Activated B cell treated with CpG ODN at 0.5 μM for 24 hours (primary cell): ENCODE data around the gene PAK4. TPM values are rescaled to one million over a fixed set of nuclear protein-coding genes. Genes with fewer than 3 reads are reported as not detected.

Source experiments
- ATAC-seq: fragments of 200-7000 bp; cut with Tn5 transposase; one replicate; pipeline ENCODE4 v1.10.0; 2021; ENCODE audit warnings: low read depth, mild to moderate bottlenecking, moderate library complexity
- CTCF ChIA-PET: fragments of 350-600 bp; sonication (Branson Sonifier 250); formaldehyde crosslinking; loops from one replicate; lab custom pipeline; 2021; ENCODE audit warnings: antibody characterized with exemption; lab: Charles Lee
- POLR2A ChIA-PET: fragments of 350-600 bp; sonication (Branson Sonifier 250); formaldehyde crosslinking; loops from one replicate; lab custom pipeline; 2021; ENCODE audit warnings: antibody characterized with exemption; lab: Charles Lee
- DNase-seq: peaks from one replicate; pipeline ENCODE4 v3.0.0; 2022
- H3K27ac Mint-ChIP-seq: one replicate; pipeline ENCODE4 v1.8.0; 2020; ENCODE audit warnings: mixed read lengths
- H3K27me3 Mint-ChIP-seq: one replicate; pipeline ENCODE4 v1.8.0; 2021; ENCODE audit warnings: mixed read lengths
- H3K36me3 Mint-ChIP-seq: one replicate; pipeline ENCODE4 v1.8.0; 2021; ENCODE audit warnings: low read depth, mixed read lengths
- H3K4me1 Mint-ChIP-seq: one replicate; pipeline ENCODE4 v1.8.0; 2021; ENCODE audit warnings: mixed read lengths
- H3K4me3 Mint-ChIP-seq: one replicate; pipeline ENCODE4 v1.8.0; 2020; ENCODE audit warnings: mild to moderate bottlenecking, mixed read lengths
- H3K9me3 Mint-ChIP-seq: one replicate; pipeline ENCODE4 v1.8.0; 2020; ENCODE audit warnings: mixed read lengths
- intact Hi-C: fragments of 100-400 bp; cut with micrococcal nuclease; formaldehyde crosslinking; loops from one replicate; pipeline ENCODE4 v1.15.1; 2024
- total RNA-seq: library from RNA; stranded (reverse); gene quantifications from 2 replicates; pipeline ENCODE4 v1.2.3, GENCODE V29; 2022
- TF ChIP-seq, protein P1 (sequence below): fragments of 200-600 bp; IDR thresholded peaks from one replicate; pipeline ENCODE4 v1.8.0; 2022; ENCODE audit warnings: antibody characterized with exemption, mild to moderate bottlenecking

Gene PAK4
- total RNA-seq, 1 donor from 2014 or later, result 14.2 TPM

DNA sequence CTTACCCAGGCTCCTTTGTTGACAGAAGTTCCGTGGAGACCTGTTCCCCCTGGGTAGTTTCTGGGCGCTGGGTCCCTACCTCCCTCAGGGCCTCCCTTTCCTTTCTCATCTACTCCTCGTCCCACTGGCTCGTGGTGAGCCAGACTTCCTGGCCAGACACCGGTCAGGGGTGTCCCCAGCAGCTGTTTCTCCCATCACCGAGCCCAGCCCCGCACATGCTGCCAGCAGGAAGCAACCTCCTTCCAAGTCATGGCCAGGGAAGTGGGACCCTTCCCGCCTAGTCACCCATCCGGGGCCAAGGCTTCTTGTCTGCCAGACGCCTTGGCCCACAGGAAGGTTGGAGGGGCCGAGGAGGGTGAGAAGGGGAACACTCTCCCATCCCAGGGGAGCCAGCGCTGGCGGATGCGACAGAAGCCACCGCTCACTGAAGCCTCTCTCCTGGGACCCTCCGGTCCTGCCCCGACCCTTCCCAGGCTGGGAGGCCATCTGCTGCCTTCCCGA lies 5.7 kb downstream of the PAK4 start:
- Mint-ChIP-seq H3K27me3 (no peaks in the 10 kb centered on the region), H3K36me3 (peaks cover 4% of the 10 kb centered on the region), H3K27ac (no peak overlapping the region), H3K4me1 (peaks cover 41% of the 10 kb centered on the region), H3K4me3 (peak overlapping the region; percentile 28), H3K9me3 (no peaks in the 10 kb centered on the region)
- ChIA-PET CTCF (no interaction called here), POLR2A (no interaction called here)
- ATAC-seq, result no peak
- TF ChIP-seq, protein P1, sequence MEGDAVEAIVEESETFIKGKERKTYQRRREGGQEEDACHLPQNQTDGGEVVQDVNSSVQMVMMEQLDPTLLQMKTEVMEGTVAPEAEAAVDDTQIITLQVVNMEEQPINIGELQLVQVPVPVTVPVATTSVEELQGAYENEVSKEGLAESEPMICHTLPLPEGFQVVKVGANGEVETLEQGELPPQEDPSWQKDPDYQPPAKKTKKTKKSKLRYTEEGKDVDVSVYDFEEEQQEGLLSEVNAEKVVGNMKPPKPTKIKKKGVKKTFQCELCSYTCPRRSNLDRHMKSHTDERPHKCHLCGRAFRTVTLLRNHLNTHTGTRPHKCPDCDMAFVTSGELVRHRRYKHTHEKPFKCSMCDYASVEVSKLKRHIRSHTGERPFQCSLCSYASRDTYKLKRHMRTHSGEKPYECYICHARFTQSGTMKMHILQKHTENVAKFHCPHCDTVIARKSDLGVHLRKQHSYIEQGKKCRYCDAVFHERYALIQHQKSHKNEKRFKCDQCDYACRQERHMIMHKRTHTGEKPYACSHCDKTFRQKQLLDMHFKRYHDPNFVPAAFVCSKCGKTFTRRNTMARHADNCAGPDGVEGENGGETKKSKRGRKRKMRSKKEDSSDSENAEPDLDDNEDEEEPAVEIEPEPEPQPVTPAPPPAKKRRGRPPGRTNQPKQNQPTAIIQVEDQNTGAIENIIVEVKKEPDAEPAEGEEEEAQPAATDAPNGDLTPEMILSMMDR, result no peak
- DNase-seq, result no peak
- intact Hi-C loops, result no loop called here

DNA sequence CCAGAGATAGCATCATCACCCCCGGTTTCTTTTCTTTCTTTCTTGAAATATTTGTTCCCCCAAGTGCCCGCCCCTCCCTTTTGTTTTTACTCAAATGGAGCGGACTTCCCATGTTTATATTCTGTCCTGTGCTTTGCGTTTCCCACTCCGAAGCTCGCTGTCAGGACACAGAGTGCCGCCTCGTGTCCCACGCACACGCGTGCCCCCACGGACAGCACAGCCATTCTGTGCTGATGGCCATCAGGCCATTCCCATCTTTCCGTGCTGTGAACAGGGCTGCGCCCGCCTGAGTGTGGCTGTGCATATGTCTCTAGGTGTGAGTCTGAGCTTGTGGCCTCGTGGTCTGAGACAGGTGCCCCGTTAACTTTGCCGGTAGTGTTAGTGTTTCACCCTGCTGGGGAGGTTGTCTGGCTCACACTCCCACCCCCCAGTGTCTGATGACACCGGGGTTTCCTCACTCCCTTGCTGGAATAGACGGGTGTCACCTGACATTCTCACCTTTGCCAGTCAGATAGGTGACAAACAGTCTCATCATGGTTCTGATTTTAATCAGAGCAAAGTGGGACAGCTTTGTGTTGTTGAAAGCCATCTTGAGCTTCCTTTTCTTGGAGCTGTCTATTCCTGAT lies 6.9 kb downstream of the PAK4 start:
- ChIA-PET POLR2A (no interaction called here), CTCF (interaction anchor here (1.1 kb wide), 1 partner anchor 12 kb away, joined by 5 read pairs; no protein-coding TSS in a partner anchor)
- Mint-ChIP-seq H3K4me3 (no peak overlapping the region), H3K36me3 (peaks cover 6% of the 10 kb centered on the region), H3K27ac (peak overlapping the region; percentile 47), H3K9me3 (no peaks in the 10 kb centered on the region), H3K27me3 (no peaks in the 10 kb centered on the region), H3K4me1 (peaks cover 40% of the 10 kb centered on the region)
- ATAC-seq (no peak), DNase-seq (no peak)
- TF ChIP-seq, protein P1, result no peak
- intact Hi-C loops, result no loop called here

DNA sequence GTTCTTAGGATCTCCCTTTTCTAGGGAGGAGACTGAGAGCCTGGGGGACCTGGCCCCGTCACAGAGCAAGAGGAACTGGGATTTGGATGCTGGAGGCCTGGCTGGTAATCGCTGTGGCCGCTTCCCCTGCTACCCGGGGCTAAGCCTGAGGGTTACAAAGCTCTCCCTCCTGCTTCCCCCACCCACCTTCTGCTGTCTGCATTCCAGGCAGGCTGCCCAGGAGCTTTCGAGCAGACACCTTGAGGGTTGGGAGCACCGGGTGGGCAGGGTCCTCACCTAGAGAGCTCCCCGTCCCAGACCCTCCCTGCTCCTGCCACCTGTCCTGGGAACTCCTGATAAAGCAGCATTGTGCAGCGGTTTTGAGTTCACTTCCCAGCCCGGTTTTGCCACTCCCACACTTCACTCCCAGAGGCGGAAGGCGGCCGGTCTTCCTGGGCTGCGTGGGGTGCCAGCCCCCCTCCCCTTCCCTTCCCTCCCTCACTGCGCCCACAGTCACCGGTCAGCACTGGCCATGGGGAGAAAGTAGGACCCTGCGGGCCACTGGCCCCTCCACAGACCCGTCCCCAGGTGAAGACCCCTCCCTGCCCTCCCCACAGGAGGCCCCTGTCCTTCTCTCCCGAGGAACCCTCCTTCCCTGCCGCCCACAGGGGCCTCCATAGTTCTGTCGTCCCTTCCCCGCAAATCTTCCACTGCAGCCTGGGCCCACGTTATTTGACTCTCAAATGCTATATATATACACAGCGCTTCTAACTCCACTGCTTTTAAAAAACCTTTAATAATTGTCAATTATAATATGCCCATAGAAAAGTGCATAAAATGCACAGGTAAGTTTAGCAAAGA lies 8.1 kb downstream of the PAK4 start:
- DNase-seq (no peak), ATAC-seq (no peak)
- peaks cover 6% of the 10 kb centered on the region for H3K36me3 Mint-ChIP-seq
- TF ChIP-seq, protein P1, result no peak
- H3K4me3 Mint-ChIP-seq, result no peak overlapping the region
- CTCF ChIA-PET, result no interaction called here
- intact Hi-C loops, result no loop called here
- POLR2A ChIA-PET, result no interaction called here
- H3K4me1 Mint-ChIP-seq, result peaks cover 40% of the 10 kb centered on the region
- H3K27ac Mint-ChIP-seq, result no peak overlapping the region
- no peaks in the 10 kb centered on the region for H3K9me3 Mint-ChIP-seq
- H3K27me3 Mint-ChIP-seq, result no peaks in the 10 kb centered on the region

DNA sequence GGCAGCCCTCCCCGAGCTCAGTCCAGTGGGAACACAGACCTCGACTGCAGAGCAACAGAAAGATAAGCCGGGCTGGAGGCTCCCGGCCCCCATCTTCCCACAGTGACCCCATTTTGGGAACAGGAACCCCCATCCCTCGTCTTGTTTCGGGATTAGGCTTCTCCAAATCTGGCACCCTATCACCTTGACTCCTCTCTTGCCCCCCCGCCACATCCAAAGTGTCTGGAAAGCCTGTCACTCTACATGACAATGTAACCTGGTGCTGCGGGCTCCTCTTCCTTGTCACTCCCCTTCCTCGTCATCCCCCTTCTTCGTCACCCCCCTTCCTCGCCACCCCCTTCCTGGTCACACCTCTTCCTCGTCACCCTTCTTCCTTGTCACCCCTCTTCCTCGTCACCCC lies 10.1 kb downstream of the PAK4 start:
- Mint-ChIP-seq H3K4me3 (no peak overlapping the region), H3K27ac (no peak overlapping the region), H3K27me3 (no peaks in the 10 kb centered on the region), H3K9me3 (no peaks in the 10 kb centered on the region), H3K4me1 (peaks cover 30% of the 10 kb centered on the region), H3K36me3 (peaks cover 6% of the 10 kb centered on the region)
- DNase-seq, result no peak
- ATAC-seq, result no peak
- intact Hi-C loops, result no loop called here
- ChIA-PET CTCF (no interaction called here), POLR2A (no interaction called here)
- TF ChIP-seq, protein P1, result no peak

DNA sequence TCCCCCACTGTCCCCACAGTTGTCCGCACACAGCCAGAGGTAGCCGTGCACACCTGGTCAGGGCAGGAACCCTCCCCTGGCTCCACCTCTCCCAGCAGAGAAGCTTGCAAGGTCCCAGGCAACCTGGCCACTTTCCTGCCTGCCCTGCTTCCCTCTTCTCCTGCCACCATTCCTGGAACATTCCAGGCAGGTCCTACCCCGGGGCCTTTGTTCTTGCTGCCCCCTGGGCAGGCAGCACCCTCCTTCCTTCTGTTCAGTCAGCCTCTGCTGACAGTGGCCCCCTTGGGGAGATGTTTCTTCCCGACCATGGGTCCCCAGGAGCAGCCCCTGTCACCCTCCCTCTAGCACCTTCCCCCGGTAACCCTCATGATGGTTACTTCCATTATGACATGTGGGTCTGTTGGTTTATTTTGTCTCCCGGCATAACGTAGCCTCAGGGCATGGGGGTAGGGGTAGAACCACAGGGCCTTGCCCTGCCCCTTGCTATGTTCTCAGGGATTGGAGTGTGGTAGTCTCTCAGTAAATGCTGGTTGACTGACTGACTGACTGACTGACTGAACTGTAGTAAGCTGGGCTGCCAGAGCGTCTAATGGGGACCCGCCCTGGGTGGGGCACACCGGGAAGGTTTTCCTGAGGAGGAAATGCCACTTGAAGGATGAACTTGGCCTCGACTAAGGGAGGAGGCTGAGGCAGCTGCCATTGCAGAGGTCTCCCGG lies 10.8 kb downstream of the PAK4 start:
- no peaks in the 10 kb centered on the region for H3K27me3 Mint-ChIP-seq
- peaks cover 25% of the 10 kb centered on the region for H3K4me1 Mint-ChIP-seq
- intact Hi-C loops, result no loop called here
- TF ChIP-seq, protein P1, result no peak
- H3K27ac Mint-ChIP-seq, result no peak overlapping the region
- ATAC-seq, result no peak
- ChIA-PET CTCF (no interaction called here), POLR2A (no interaction called here)
- peaks cover 6% of the 10 kb centered on the region for H3K36me3 Mint-ChIP-seq
- no peaks in the 10 kb centered on the region for H3K9me3 Mint-ChIP-seq
- no peak for DNase-seq
- no peak overlapping the region for H3K4me3 Mint-ChIP-seq
